Naive thymus-derived CD4-positive, alpha-beta T cell (primary cell): ENCODE measurements around the gene OSBPL3. TPM values are rescaled to one million over a fixed set of nuclear protein-coding genes. Genes with fewer than 3 reads are reported as not detected.
A peak's percentile ranks its signal among the peaks of the same experiment; 100 is the strongest.

Source experiments
- ATAC-seq: fragments of 150-1000 bp; cut with Tn5 transposase; 2 replicates; pipeline ENCODE4 v1.10.0; 2021; ENCODE audit warnings: mild to moderate bottlenecking, moderate library complexity
- CTCF ChIA-PET: fragments of 350-600 bp; sonication (Branson Sonifier 250); formaldehyde crosslinking; loops from one replicate; lab custom pipeline; 2021; ENCODE audit warnings: antibody characterized with exemption; lab: Charles Lee
- POLR2A ChIA-PET: fragments of 350-600 bp; sonication (Branson Sonifier 250); formaldehyde crosslinking; loops from one replicate; lab custom pipeline; 2021; ENCODE audit warnings: antibody characterized with exemption, inconsistent platforms; lab: Charles Lee
- DNase-seq, 9 donors: peaks; one replicate each; pipeline versions ENCODE4 v3.0.0 to v3.0.0-alpha.2; 2020 to 2022; ENCODE audit warnings: mixed read lengths in 1 of 9
- H3K27ac ChIP-seq: one replicate; pipeline ENCODE4 v1.7.0; 2013; ENCODE audit warnings: mild to moderate bottlenecking, low read depth, low read length, moderate library complexity
- H3K27me3 ChIP-seq, 2 donors: one replicate each; pipeline ENCODE4 v1.7.0; 2013; ENCODE audit warnings: low read length in 2 of 2, mild to moderate bottlenecking in 2 of 2, moderate library complexity in 2 of 2; ENCODE audit not compliant: control insufficient read depth in 2 of 2, insufficient read depth in 2 of 2
- H3K36me3 ChIP-seq, 3 experiments: 1 replicate in 2 of 3; 2 replicates in 1 of 3; pipeline ENCODE4 v1.7.0; 2013; ENCODE audit warnings: low read length in 3 of 3, mild to moderate bottlenecking in 3 of 3, moderate library complexity in 1 of 3; ENCODE audit not compliant: insufficient read depth in 3 of 3, control insufficient read depth in 2 of 3
- H3K4me1 ChIP-seq, 2 donors: one replicate each; pipeline ENCODE4 v1.7.0; 2013; ENCODE audit warnings: low read length in 2 of 2, mild to moderate bottlenecking in 2 of 2, moderate library complexity in 1 of 2; ENCODE audit not compliant: control insufficient read depth in 2 of 2, insufficient read depth in 2 of 2
- H3K4me3 ChIP-seq: 2 replicates; pipeline ENCODE4 v1.7.0; 2013; ENCODE audit warnings: mild to moderate bottlenecking, low read length
- H3K9me3 ChIP-seq, 3 experiments: 1 replicate in 2 of 3; 2 replicates in 1 of 3; pipeline ENCODE4 v1.7.0; 2013; ENCODE audit warnings: low read length in 3 of 3; ENCODE audit not compliant: control insufficient read depth in 2 of 3
- H3K27ac Mint-ChIP-seq, 9 donors: one replicate each; pipeline ENCODE4 v1.8.0; 2020 to 2022; ENCODE audit warnings: mixed read lengths in 9 of 9, mild to moderate bottlenecking in 8 of 9, moderate library complexity in 5 of 9, inconsistent platforms in 2 of 9
- H3K27me3 Mint-ChIP-seq, 5 donors: one replicate each; pipeline ENCODE4 v1.8.0; 2021 to 2022; ENCODE audit warnings: mixed read lengths in 5 of 5, mild to moderate bottlenecking in 1 of 5
- H3K36me3 Mint-ChIP-seq, 5 donors: one replicate each; pipeline ENCODE4 v1.8.0; 2020 to 2022; ENCODE audit warnings: mixed read lengths in 5 of 5, mild to moderate bottlenecking in 3 of 5, inconsistent platforms in 1 of 5
- H3K4me1 Mint-ChIP-seq, 7 donors: one replicate each; pipeline ENCODE4 v1.8.0; 2020 to 2022; ENCODE audit warnings: mixed read lengths in 7 of 7, mild to moderate bottlenecking in 3 of 7, inconsistent platforms in 1 of 7
- H3K4me3 Mint-ChIP-seq, 10 donors: one replicate each; pipeline ENCODE4 v1.8.0; 2020 to 2022; ENCODE audit warnings: mild to moderate bottlenecking in 10 of 10, mixed read lengths in 10 of 10, moderate library complexity in 6 of 10, inconsistent platforms in 2 of 10
- H3K9me3 Mint-ChIP-seq, 11 donors: one replicate each; pipeline ENCODE4 v1.8.0; 2020 to 2022; ENCODE audit warnings: mixed read lengths in 11 of 11, mild to moderate bottlenecking in 4 of 11, inconsistent platforms in 1 of 11, moderate library complexity in 1 of 11
- intact Hi-C, 2 donors: fragments of 100-400 bp; cut with micrococcal nuclease; formaldehyde crosslinking; loops; one replicate each; pipeline ENCODE4 v1.15.1; 2023
- polyA plus RNA-seq, 2 donors: library from polyadenylated mRNA; unstranded; fragments of 300-500 nt; fragmentation: Illumina TruSeq; gene quantifications; one replicate each; pipeline ENCODE4 v1.2.3, GENCODE V29; 2021
- total RNA-seq, 6 experiments: library from RNA in 5 of 6; stranded (reverse) in 5 of 6; gene quantifications; 1 replicate in 5 of 6; 2 replicates in 1 of 6; pipeline ENCODE4 v1.2.3 and lab custom pipeline; 2021 to 2026

OSBPL3 gene
- total and polyA plus RNA-seq, 7 experiments from 2014 or later: 4.5 to 75.7 (median 19.2) TPM

- H3K4me1 Mint-ChIP-seq: peaks cover 0 to 8% (median 0%) of the 10 kb centered on the region in 7 donors
- ATAC-seq (no peak), DNase-seq (no peak)
- H3K27ac Mint-ChIP-seq: no peak overlapping the region
- Histone ChIP-seq H3K4me1 (no peaks in the 10 kb centered on the region), H3K27ac (no peak overlapping the region), H3K36me3 (no peaks in the 10 kb centered on the region), H3K4me3 (no peak overlapping the region), H3K27me3 (peaks cover 0 to 7% of the 10 kb centered on the region in 2 donors), H3K9me3 (no peaks in the 10 kb centered on the region)
- intact Hi-C loops: no loop called here
- H3K27me3 Mint-ChIP-seq: peaks cover 42 to 73% (median 46%) of the 10 kb centered on the region in 5 donors
- H3K4me3 Mint-ChIP-seq: no peak overlapping the region
- H3K9me3 Mint-ChIP-seq: peaks cover 0 to 4% (median 0%) of the 10 kb centered on the region in 11 donors
- peaks cover 0 to 6% (median 0%) of the 10 kb centered on the region in 5 donors for H3K36me3 Mint-ChIP-seq
- POLR2A ChIA-PET: no interaction called here
- CTCF ChIA-PET: no interaction called here
These were observed 216.6 kb downstream of the OSBPL3 start for GRCh38 chr7:24763303-24763901.

GRCh38 chr7:24762771-24763170 lies 217.2 kb downstream of the OSBPL3 start:
- ChIA-PET CTCF (no interaction called here), POLR2A (no interaction called here)
- no peak overlapping the region for H3K4me3 Mint-ChIP-seq
- no peaks in the 10 kb centered on the region for H3K9me3 ChIP-seq
- no peak for ATAC-seq
- peaks cover 0 to 2% (median 0%) of the 10 kb centered on the region in 11 donors for H3K9me3 Mint-ChIP-seq
- no peak overlapping the region for H3K27ac Mint-ChIP-seq
- intact Hi-C loops: no loop called here
- H3K4me1 Mint-ChIP-seq: peaks cover 0 to 7% (median 3%) of the 10 kb centered on the region in 7 donors
- H3K27ac ChIP-seq: no peak overlapping the region
- DNase-seq: no peak
- H3K36me3 Mint-ChIP-seq: peaks cover 0 to 6% (median 0%) of the 10 kb centered on the region in 5 donors
- peaks cover 44 to 73% (median 50%) of the 10 kb centered on the region in 5 donors for H3K27me3 Mint-ChIP-seq
- H3K4me3 ChIP-seq: no peak overlapping the region
- peaks cover 0 to 7% of the 10 kb centered on the region in 2 donors for H3K27me3 ChIP-seq
- no peaks in the 10 kb centered on the region for H3K4me1 ChIP-seq
- H3K36me3 ChIP-seq: no peaks in the 10 kb centered on the region

- CTCF ChIA-PET: no interaction called here
- H3K27ac ChIP-seq: no peak overlapping the region
- intact Hi-C loops: no loop called here
- Mint-ChIP-seq H3K36me3 (peaks cover 0 to 6% (median 0%) of the 10 kb centered on the region in 5 donors), H3K27me3 (peaks cover 48 to 77% (median 57%) of the 10 kb centered on the region in 5 donors), H3K9me3 (no peaks in the 10 kb centered on the region), H3K4me3 (no peak overlapping the region), H3K4me1 (peaks cover 3 to 16% (median 8%) of the 10 kb centered on the region in 7 donors), H3K27ac (no peak overlapping the region)
- no peak for ATAC-seq
- no peak overlapping the region for H3K4me3 ChIP-seq
- H3K9me3 ChIP-seq: no peaks in the 10 kb centered on the region
- no peak for DNase-seq
- H3K27me3 ChIP-seq: peaks cover 3 to 7% of the 10 kb centered on the region in 2 donors
- H3K36me3 ChIP-seq: no peaks in the 10 kb centered on the region
- peaks cover 0 to 5% of the 10 kb centered on the region in 2 donors for H3K4me1 ChIP-seq
- POLR2A ChIA-PET: no interaction called here
These were observed 219.0 kb downstream of the OSBPL3 start for GRCh38 chr7:24760968-24761367.

- POLR2A ChIA-PET: no interaction called here
- Histone ChIP-seq H3K36me3 (no peaks in the 10 kb centered on the region), H3K9me3 (no peaks in the 10 kb centered on the region), H3K4me3 (peak within 1 kb of the TSS; percentile 46), H3K27ac (no peak within 1 kb of the TSS), H3K4me1 (peaks cover 5 to 10% of the 10 kb centered on the region in 2 donors), H3K27me3 (peaks cover 3 to 7% of the 10 kb centered on the region in 2 donors)
- H3K27me3 Mint-ChIP-seq: peaks cover 42 to 67% (median 53%) of the 10 kb centered on the region in 5 donors
- H3K4me3 Mint-ChIP-seq: peak within 1 kb of the TSS; percentile 74 to 94 (median 84)
- CTCF ChIA-PET: no interaction called here
- H3K9me3 Mint-ChIP-seq: no peaks in the 10 kb centered on the region
- DNase-seq (peak in 7 of 9 donors; percentile 10 to 67 (median 14)), ATAC-seq (peak; percentile 73)
- intact Hi-C loops: loop anchor here (1.0 to 5.0 kb wide), 4 partner anchors 150 to 222 kb away; partner anchors contain the start of gene PALS2 (in 2 of the 2)
- peak within 1 kb of the TSS in 3 of 9 donors; percentile 11 to 43 (median 38) for H3K27ac Mint-ChIP-seq
- H3K4me1 Mint-ChIP-seq: peaks cover 9 to 30% (median 24%) of the 10 kb centered on the region in 7 donors
- peaks cover 0 to 3% (median 0%) of the 10 kb centered on the region in 5 donors for H3K36me3 Mint-ChIP-seq
These were observed 222.4 kb downstream of the OSBPL3 start, which contains the start of gene GSDME for GRCh38 chr7:24757353-24758275. Gene GSDME (minus strand): TSS chr7:24757464. CDS start chr7:24749774, 7,690 bp downstream.

GRCh38 chr7:24756545-24757352 lies 223.2 kb downstream of the OSBPL3 start:
- ChIA-PET POLR2A (no interaction called here), CTCF (no interaction called here)
- peaks cover 5 to 10% of the 10 kb centered on the region in 2 donors for H3K4me1 ChIP-seq
- intact Hi-C loops: loop anchor here (1.0 to 5.0 kb wide), 3 partner anchors 151 to 184 kb away; partner anchors contain the start of gene PALS2 (in 2 of the 2)
- Mint-ChIP-seq H3K9me3 (no peaks in the 10 kb centered on the region), H3K4me1 (peaks cover 9 to 30% (median 24%) of the 10 kb centered on the region in 7 donors), H3K36me3 (peaks cover 0 to 3% (median 0%) of the 10 kb centered on the region in 5 donors), H3K4me3 (peak overlapping the region; percentile 74 to 94 (median 84)), H3K27me3 (peaks cover 38 to 60% (median 49%) of the 10 kb centered on the region in 5 donors), H3K27ac (peak overlapping the region in 3 of 9 donors; percentile 11 to 43 (median 38))
- peak in 3 of 9 donors; percentile 4 to 45 (median 15) for DNase-seq
- no peaks in the 10 kb centered on the region for H3K9me3 ChIP-seq
- peak overlapping the region; percentile 46 for H3K4me3 ChIP-seq
- peaks cover 3 to 7% of the 10 kb centered on the region in 2 donors for H3K27me3 ChIP-seq
- no peaks in the 10 kb centered on the region for H3K36me3 ChIP-seq
- H3K27ac ChIP-seq: no peak overlapping the region
- ATAC-seq: peak; percentile 41
